Ascending aorta (tissue), 2 donors: ENCODE data around the gene GSDME. TPM values are rescaled to one million over a fixed set of nuclear protein-coding genes. Genes with fewer than 3 reads are reported as not detected.

Experiments used
- DNase-seq, 2 donors: peaks; one replicate each; pipeline ENCODE4 v3.0.0-alpha.2; 2019; ENCODE audit warnings: low spot score in 2 of 2
- H3K27ac ChIP-seq, 2 donors: fragments of 200-600 bp; sonication (generic); one replicate each; pipeline ENCODE4 v1.5.1; 2016 to 2017; ENCODE audit warnings: mild to moderate bottlenecking in 1 of 2
- H3K27me3 ChIP-seq: fragments of 200-600 bp; sonication (generic); one replicate; pipeline ENCODE4 v1.5.1; 2017
- H3K36me3 ChIP-seq, 2 donors: fragments of 200-600 bp; sonication (generic); one replicate each; pipeline ENCODE4 v1.5.1; 2016
- H3K4me1 ChIP-seq, 2 donors: fragments of 200-600 bp; sonication (generic); one replicate each; pipeline ENCODE4 v1.5.1; 2016 to 2017; ENCODE audit warnings: mild to moderate bottlenecking in 1 of 2
- H3K4me3 ChIP-seq, 2 donors: fragments of 200-600 bp; sonication (generic); one replicate each; pipeline ENCODE4 v1.5.1; 2016 to 2017; ENCODE audit warnings: mild to moderate bottlenecking in 1 of 2
- H3K9me3 ChIP-seq, 2 donors: fragments of 200-600 bp; sonication (generic); one replicate each; pipeline ENCODE4 v1.5.1; 2016
- CTCF ChIP-seq, 3 experiments: fragments of 200-600 bp in 2 of 3; fragments of 450-650 bp in 1 of 3; sonication (generic) in 2 of 3; IDR thresholded peaks; one replicate each; pipeline ENCODE4 v1.5.1; 2016 to 2019; ENCODE audit warnings: antibody characterized with exemption in 3 of 3, mild to moderate bottlenecking in 1 of 3, moderate library complexity in 1 of 3
- intact Hi-C: fragments of 100-400 bp; cut with DNase I; formaldehyde crosslinking; loops from one replicate; pipeline ENCODE4 v1.15.1; 2023
- total RNA-seq: library from RNA; depleted of rRNA; stranded (reverse); fragments of >200 nt; gene quantifications from one replicate; pipeline ENCODE4 v1.1.0, GENCODE V29; 2016

Gene GSDME
- total RNA-seq, 1 donor from 2014 or later: 14.9 TPM

- no peak for TF ChIP-seq CTCF (IDR thresholded peaks at IDR 0.05)
- Histone ChIP-seq H3K27me3 (no peaks in the 10 kb centered on the region), H3K27ac (no peak overlapping the region), H3K4me1 (no peaks in the 10 kb centered on the region), H3K36me3 (peaks cover 0 to 4% of the 10 kb centered on the region in 2 donors), H3K4me3 (no peak overlapping the region), H3K9me3 (no peaks in the 10 kb centered on the region)
- intact Hi-C loops: no loop called here
- no peak for DNase-seq
Measured at GRCh38 chr7:24690251-24690650, 67.0 kb downstream of the GSDME start.

DNA sequence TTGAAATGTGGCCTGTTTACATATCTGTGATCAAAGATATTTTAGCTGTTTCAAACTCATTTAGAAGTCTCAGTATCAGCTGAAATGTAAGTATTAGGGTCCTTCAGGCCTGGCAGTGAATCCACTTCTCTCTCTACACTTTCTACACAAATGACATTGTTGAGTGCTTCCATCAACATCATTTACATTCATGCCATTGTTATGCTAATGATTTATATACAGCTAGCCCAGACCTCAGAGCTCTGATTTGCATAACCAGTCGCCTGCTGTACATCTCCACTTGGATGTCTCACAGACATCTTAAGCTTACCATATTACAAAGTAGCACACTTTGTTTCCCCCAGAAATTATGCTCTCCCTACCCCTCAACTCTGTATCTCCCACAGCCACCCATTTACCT, 71.6 kb downstream of the GSDME start:
- Histone ChIP-seq H3K9me3 (no peaks in the 10 kb centered on the region), H3K27ac (no peak overlapping the region), H3K27me3 (no peaks in the 10 kb centered on the region), H3K36me3 (peaks cover 0 to 6% of the 10 kb centered on the region in 2 donors), H3K4me1 (no peaks in the 10 kb centered on the region), H3K4me3 (no peak overlapping the region)
- DNase-seq: no peak
- intact Hi-C loops: no loop called here
- no peak for TF ChIP-seq CTCF (IDR thresholded peaks at IDR 0.05)

GRCh38 chr7:24670782-24671181, 86.5 kb downstream of the GSDME start:
- Histone ChIP-seq H3K9me3 (no peaks in the 10 kb centered on the region), H3K27ac (no peak overlapping the region), H3K4me3 (no peak overlapping the region), H3K4me1 (no peaks in the 10 kb centered on the region), H3K27me3 (no peaks in the 10 kb centered on the region), H3K36me3 (no peaks in the 10 kb centered on the region)
- intact Hi-C loops: no loop called here
- DNase-seq: no peak
- TF ChIP-seq CTCF (IDR thresholded peaks at IDR 0.05): no peak

DNA sequence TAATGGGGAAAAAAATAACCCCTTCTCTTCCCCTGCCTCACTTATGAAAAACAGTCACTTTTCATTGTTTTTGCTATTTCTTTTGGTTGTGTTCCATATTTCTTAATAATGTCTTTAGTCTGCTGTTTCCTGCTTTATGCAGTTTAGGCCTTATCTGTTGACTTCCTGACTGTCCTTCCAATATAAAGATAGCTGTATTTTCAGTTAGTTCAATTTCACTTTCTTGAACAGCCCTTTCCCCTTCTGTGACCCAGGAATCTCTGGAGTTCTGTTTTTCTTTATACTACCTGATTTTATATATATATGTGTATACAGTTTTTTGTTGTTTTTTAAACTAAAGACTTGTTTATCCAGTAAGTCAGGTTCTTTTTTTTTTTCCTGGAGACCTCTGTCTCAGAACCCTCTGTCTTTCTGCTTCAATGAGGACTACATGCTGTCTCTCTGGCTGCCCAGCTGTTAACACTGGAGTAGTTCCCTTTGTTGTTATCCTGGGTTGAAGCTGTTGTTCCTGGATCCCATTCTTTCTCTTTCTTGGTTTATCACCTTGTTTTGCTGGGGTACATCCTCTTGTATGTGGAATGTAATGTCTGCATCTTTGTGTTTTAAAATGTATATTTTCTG, 87.2 kb downstream of the GSDME start:
- DNase-seq: no peak
- no peaks in the 10 kb centered on the region for H3K9me3 ChIP-seq
- TF ChIP-seq CTCF (IDR thresholded peaks at IDR 0.05): no peak
- no peaks in the 10 kb centered on the region for H3K36me3 ChIP-seq
- H3K4me1 ChIP-seq: no peaks in the 10 kb centered on the region
- H3K27ac ChIP-seq: no peak overlapping the region
- H3K4me3 ChIP-seq: no peak overlapping the region
- no peaks in the 10 kb centered on the region for H3K27me3 ChIP-seq
- intact Hi-C loops: no loop called here

GRCh38 chr7:24668927-24669635, 88.2 kb downstream of the GSDME start:
- TF ChIP-seq CTCF (IDR thresholded peaks at IDR 0.05): no peak
- Histone ChIP-seq H3K27ac (no peak overlapping the region), H3K4me1 (no peaks in the 10 kb centered on the region), H3K36me3 (no peaks in the 10 kb centered on the region), H3K9me3 (no peaks in the 10 kb centered on the region), H3K27me3 (no peaks in the 10 kb centered on the region), H3K4me3 (no peak overlapping the region)
- no peak for DNase-seq
- intact Hi-C loops: no loop called here
